ENCODE data around the gene TIE1.

DNA sequence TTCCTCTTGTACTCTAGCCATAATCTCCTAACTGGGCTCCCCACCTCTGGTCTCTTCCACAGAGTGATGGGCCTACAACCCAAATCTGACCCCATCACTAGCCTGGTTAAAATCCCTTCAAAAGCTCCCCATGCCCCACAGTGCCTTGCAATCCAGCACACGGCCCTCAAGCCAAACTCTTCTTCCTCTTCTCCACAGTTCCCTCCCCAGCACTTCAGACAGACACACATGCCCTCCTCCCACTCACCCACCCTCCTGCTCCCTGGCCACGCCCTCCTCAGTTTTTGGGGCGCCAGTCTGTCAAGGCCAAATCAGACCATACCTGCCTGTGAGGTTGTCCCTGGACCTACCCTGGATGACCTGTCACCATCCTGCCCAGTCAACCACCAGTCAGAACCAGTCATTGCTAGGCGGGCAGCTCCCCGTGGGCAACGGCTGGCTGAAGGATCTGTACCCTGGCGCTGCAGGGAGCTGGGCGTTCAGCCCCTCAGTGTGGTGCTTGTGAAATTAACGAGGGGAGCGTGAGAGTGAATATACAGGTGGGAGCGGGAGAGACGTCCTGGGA is 16.2 kb upstream of the TIE1 start:
- TF ChIP-seq, protein P1, sequence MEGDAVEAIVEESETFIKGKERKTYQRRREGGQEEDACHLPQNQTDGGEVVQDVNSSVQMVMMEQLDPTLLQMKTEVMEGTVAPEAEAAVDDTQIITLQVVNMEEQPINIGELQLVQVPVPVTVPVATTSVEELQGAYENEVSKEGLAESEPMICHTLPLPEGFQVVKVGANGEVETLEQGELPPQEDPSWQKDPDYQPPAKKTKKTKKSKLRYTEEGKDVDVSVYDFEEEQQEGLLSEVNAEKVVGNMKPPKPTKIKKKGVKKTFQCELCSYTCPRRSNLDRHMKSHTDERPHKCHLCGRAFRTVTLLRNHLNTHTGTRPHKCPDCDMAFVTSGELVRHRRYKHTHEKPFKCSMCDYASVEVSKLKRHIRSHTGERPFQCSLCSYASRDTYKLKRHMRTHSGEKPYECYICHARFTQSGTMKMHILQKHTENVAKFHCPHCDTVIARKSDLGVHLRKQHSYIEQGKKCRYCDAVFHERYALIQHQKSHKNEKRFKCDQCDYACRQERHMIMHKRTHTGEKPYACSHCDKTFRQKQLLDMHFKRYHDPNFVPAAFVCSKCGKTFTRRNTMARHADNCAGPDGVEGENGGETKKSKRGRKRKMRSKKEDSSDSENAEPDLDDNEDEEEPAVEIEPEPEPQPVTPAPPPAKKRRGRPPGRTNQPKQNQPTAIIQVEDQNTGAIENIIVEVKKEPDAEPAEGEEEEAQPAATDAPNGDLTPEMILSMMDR (conservative IDR thresholded peaks at IDR 0.05) = no peak
- TF ChIP-seq EZH2 (IDR thresholded peaks at IDR 0.05; ENCODE audit: low read depth) = no peak
